Measurements from ENCODE around the gene TRIM37. TPM values are rescaled to one million over a fixed set of nuclear protein-coding genes. Genes with fewer than 3 reads are reported as not detected.
"Not testable (repeated sequence)": the region's sequence is repeated elsewhere in the genome, so short reads cannot be mapped to it uniquely, and the experiment has no call there.

TRIM37 gene
- total and polyA plus RNA-seq, 2 experiments from 2014 or later = 25.6 to 30.0 TPM

DNA sequence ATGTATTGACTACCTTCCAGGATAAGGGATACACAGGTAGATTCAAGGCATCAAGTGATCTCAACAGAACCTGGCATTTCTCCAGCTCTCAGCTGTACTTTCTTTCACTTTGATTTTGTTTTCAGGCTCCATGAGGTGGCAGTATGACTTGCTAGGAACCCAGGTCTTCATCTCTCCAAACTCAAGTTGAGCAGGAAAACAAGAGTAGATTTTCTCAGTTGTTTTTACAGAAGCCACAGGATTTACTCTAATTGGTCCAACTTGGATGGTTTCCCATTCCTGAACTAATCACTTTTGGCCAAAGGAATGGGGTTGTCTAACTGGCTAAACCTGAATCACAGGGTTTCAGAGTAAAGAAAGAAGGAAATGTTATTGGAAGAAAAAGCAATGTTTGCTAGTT lies 146.6 kb downstream of the TRIM37 start:
- H3K4me1 ChIP-seq (ENCODE audit: low read depth) = no peaks in the 10 kb centered on the region
- no peaks in the 10 kb centered on the region for H3K36me3 ChIP-seq
- DNase-seq (ENCODE audit: low read depth in 1 of 2, low spot score in 1 of 2) = peak; percentile 21 to 62
- no peaks in the 10 kb centered on the region for H3K27me3 ChIP-seq
- no peak overlapping the region for H3K27ac ChIP-seq
- TF ChIP-seq, protein P1, sequence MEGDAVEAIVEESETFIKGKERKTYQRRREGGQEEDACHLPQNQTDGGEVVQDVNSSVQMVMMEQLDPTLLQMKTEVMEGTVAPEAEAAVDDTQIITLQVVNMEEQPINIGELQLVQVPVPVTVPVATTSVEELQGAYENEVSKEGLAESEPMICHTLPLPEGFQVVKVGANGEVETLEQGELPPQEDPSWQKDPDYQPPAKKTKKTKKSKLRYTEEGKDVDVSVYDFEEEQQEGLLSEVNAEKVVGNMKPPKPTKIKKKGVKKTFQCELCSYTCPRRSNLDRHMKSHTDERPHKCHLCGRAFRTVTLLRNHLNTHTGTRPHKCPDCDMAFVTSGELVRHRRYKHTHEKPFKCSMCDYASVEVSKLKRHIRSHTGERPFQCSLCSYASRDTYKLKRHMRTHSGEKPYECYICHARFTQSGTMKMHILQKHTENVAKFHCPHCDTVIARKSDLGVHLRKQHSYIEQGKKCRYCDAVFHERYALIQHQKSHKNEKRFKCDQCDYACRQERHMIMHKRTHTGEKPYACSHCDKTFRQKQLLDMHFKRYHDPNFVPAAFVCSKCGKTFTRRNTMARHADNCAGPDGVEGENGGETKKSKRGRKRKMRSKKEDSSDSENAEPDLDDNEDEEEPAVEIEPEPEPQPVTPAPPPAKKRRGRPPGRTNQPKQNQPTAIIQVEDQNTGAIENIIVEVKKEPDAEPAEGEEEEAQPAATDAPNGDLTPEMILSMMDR (IDR thresholded peaks at IDR 0.05; ENCODE audit: low read depth, low read length) = peak; percentile 19
- H3K9me3 ChIP-seq (ENCODE audit: low read depth) = no peaks in the 10 kb centered on the region
- no peak overlapping the region for H3K4me3 ChIP-seq

DNA sequence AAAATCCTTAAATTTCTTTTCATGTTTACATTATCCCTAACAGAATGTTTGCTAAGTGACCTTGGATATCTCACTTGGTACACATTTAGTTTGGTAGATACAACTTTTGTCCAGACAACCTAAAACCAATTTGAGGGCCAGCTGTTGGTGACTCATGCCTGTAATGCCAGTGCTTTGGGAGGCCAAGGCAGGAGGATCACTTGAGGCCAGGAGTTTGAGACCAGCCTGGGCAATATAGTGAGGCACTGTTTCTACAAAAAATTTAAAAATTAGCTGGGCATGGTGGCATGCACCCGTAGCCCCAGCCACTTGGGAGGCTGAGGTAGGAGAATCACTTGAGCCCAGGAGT lies 149.0 kb downstream of the TRIM37 start:
- H3K36me3 ChIP-seq; H3K27me3 ChIP-seq; H3K4me3 ChIP-seq; H3K9me3 ChIP-seq (ENCODE audit: low read depth); H3K27ac ChIP-seq; H3K4me1 ChIP-seq (ENCODE audit: low read depth); DNase-seq (ENCODE audit: low read depth in 1 of 2, low spot score in 1 of 2): not testable (repeated sequence)

- Histone ChIP-seq H3K9me3 (ENCODE audit: low read depth) (no peaks in the 10 kb centered on the region), H3K27ac (no peak overlapping the region), H3K36me3 (no peaks in the 10 kb centered on the region), H3K4me1 (ENCODE audit: low read depth) (no peaks in the 10 kb centered on the region), H3K27me3 (no peaks in the 10 kb centered on the region), H3K4me3 (no peak overlapping the region)
- DNase-seq (ENCODE audit: low read depth in 1 of 2, low spot score in 1 of 2) = peak in 1 of 2 donors; percentile 36
- TF ChIP-seq, protein P1 (IDR thresholded peaks at IDR 0.05; ENCODE audit: low read depth, low read length) = no peak
Observed at GRCh38 chr17:58956997-58957724, 149.5 kb downstream of the TRIM37 start.

- not testable (repeated sequence) for H3K27ac ChIP-seq; H3K4me1 ChIP-seq (ENCODE audit: low read depth); H3K4me3 ChIP-seq; DNase-seq (ENCODE audit: low read depth in 1 of 2, low spot score in 1 of 2); H3K27me3 ChIP-seq; H3K36me3 ChIP-seq; H3K9me3 ChIP-seq (ENCODE audit: low read depth)
Observed at GRCh38 chr17:58954358-58954757, 152.3 kb downstream of the TRIM37 start.

DNA sequence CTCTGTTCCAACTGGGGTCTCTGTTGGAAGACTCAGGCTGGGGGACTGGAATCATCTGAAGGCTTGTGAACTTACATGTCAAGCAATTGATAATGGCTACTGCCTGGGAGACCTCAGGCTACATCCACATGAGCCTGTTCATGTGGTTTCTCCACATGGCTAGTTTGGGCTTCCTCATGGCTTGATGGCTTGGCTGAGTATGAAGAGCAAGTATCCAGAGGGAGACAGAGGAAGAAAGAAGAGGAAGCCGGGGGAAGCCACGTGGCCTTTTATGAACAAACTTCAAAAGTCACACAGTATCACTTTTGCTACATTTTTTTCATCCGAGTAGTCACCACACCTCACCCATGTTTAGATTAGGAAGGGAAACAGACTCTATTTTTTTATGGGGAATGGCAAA lies 158.9 kb downstream of the TRIM37 start:
- no peak for DNase-seq (ENCODE audit: low read depth in 1 of 2, low spot score in 1 of 2)
- Histone ChIP-seq H3K27me3 (no peaks in the 10 kb centered on the region), H3K27ac (no peak overlapping the region), H3K36me3 (no peaks in the 10 kb centered on the region), H3K4me1 (ENCODE audit: low read depth) (no peaks in the 10 kb centered on the region), H3K9me3 (ENCODE audit: low read depth) (no peaks in the 10 kb centered on the region), H3K4me3 (no peak overlapping the region)
- TF ChIP-seq, protein P1 (IDR thresholded peaks at IDR 0.05; ENCODE audit: low read depth, low read length) = no peak

GRCh38 chr17:58947411-58947810 lies 159.3 kb downstream of the TRIM37 start:
- Histone ChIP-seq H3K4me3 (no peak overlapping the region), H3K4me1 (ENCODE audit: low read depth) (no peaks in the 10 kb centered on the region), H3K27ac (no peak overlapping the region), H3K9me3 (ENCODE audit: low read depth) (no peaks in the 10 kb centered on the region), H3K36me3 (no peaks in the 10 kb centered on the region), H3K27me3 (no peaks in the 10 kb centered on the region)
- TF ChIP-seq, protein P1 (IDR thresholded peaks at IDR 0.05; ENCODE audit: low read depth, low read length) = no peak
- DNase-seq (ENCODE audit: low read depth in 1 of 2, low spot score in 1 of 2) = no peak

All from cardiac muscle cell (in vitro differentiated cells and primary cell).